ENCODE measurements around the gene ZNF608.

ZNF608 gene, protein sequence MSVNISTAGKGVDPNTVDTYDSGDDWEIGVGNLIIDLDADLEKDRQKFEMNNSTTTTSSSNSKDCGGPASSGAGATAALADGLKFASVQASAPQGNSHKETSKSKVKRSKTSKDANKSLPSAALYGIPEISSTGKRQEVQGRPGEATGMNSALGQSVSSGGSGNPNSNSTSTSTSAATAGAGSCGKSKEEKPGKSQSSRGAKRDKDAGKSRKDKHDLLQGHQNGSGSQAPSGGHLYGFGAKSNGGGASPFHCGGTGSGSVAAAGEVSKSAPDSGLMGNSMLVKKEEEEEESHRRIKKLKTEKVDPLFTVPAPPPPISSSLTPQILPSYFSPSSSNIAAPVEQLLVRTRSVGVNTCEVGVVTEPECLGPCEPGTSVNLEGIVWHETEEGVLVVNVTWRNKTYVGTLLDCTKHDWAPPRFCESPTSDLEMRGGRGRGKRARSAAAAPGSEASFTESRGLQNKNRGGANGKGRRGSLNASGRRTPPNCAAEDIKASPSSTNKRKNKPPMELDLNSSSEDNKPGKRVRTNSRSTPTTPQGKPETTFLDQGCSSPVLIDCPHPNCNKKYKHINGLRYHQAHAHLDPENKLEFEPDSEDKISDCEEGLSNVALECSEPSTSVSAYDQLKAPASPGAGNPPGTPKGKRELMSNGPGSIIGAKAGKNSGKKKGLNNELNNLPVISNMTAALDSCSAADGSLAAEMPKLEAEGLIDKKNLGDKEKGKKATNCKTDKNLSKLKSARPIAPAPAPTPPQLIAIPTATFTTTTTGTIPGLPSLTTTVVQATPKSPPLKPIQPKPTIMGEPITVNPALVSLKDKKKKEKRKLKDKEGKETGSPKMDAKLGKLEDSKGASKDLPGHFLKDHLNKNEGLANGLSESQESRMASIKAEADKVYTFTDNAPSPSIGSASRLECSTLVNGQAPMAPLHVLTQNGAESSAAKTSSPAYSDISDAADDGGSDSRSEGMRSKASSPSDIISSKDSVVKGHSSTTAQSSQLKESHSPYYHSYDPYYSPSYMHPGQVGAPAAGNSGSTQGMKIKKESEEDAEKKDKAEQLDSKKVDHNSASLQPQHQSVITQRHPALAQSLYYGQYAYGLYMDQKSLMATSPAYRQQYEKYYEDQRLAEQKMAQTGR (N-terminal part only)

DNA sequence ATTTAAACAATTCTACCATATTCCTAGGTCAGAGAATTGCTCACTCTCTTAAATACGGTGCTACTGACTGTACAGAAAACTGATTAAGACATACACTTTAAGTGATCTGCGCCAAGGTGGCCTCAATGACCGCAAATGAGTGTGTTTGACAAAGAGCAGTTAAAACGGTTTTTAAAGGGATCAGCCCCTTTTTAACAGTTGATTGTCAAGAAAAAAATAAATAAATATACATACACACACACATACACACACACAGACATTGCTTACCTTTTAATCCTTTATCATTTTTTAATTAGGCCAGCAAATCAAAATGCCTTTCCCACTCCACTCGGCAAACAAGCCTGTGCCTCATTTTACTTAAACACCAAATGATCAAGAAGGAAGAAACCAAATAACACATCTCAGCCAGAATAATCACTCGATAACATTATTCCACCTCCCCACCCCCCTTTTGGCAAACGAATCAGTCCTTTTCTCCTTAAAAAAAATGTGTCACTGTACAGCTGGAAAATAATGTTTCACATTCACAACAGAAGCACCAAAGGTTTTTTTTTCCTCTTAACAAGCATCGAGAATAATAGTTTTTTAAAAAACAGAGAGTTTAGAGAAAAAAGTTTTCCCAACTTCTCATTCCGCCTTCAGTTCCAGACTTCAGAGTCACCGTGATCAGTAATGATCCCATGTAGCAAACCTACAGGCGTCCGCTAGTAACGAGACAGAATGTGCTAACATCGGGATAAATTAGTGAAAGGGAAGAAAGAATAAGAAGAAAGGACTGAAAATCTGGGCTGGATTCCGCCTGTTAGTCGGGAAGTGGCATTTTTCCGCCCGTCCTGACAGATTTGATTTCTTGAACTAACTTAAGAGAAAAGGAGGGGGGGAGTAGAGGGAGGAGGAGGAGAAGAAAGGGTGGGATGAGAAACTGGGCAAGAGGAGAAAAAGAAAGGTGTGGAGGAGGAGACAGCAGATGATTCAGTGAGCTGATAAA, at the start of gene ZNF608:
TSS of gene ZNF608 (minus strand) at position 712 of the 988 bp plus-strand sequence. CDS start 1,650 bp downstream, outside the sequence.
- ATAC-seq (no peak), DNase-seq (ENCODE audit: low spot score in 2 of 2) (no peak)
- no peaks in the 10 kb centered on the region for H3K4me1 Mint-ChIP-seq
- H3K36me3 Mint-ChIP-seq, result no peaks in the 10 kb centered on the region
- H3K27ac Mint-ChIP-seq, result no peak within 1 kb of the TSS
- H3K9me3 Mint-ChIP-seq, result peaks cover 3% of the 10 kb centered on the region
- H3K4me3 Mint-ChIP-seq, result peak within 1 kb of the TSS; percentile 25

DNA sequence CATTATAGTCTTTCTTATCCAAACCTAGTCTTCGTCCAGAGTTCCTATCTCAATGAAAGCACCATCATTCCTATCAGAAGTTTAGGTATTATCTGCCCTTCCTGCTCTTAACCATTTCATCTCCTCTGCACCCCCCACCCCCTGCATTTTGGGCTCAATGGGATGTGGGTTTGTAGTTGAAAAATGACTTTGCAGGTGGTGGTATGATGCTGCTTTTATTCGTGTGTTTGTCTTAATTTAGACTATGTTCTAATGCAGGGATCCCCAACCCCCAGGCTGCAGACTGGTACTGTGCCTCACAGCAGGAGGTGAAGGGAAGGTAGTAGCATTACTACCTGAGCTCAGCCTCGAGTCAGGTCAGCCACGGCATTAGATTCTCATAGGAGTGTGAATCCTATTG, 49.4 kb upstream of the ZNF608 start:
- H3K4me1 Mint-ChIP-seq, result no peaks in the 10 kb centered on the region
- no peak overlapping the region for H3K4me3 Mint-ChIP-seq
- no peaks in the 10 kb centered on the region for H3K36me3 Mint-ChIP-seq
- DNase-seq (ENCODE audit: low spot score in 2 of 2) (no peak), ATAC-seq (no peak)
- H3K27ac Mint-ChIP-seq, result no peak overlapping the region
- H3K9me3 Mint-ChIP-seq, result peaks cover 6% of the 10 kb centered on the region

DNA sequence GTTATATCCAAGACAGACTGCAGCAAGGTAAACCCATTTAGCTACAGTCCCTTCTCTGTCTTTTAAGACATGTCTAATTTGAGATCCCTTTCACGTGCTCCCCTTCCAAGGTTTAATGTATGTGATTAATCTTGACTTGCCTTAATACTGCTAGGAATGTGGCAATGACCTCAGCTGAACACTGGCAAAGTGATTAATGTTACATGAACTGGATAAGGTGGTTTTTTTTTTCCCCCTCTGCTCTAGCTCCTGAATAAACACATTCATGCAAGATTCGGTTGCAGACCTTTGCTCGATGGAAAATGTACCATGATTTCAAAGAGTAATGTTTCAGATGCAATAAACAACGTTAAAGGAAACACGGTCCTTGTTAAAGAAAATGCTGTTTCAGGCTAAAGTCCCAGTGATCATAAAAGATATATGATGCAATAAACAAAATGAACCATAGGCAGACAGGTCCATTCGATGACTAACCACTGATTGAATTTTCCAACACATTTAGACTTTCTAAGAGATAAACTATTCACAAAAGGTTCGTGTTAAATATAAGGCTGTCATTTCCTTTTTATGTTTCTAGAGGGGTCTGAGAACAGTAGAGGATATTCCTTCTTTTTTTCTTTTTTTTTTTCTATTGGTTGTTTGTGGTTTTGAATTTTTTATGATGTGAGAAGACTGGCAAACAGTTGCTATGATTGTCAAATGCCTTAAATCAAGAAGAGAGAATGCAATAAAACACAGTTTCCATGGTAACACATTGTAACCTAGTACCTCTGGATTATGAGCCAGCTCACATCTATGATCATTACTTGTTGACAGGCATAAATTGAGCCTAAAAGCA, 44.7 kb upstream of the ZNF608 start:
- H3K27ac Mint-ChIP-seq, result no peak overlapping the region
- no peak for DNase-seq (ENCODE audit: low spot score in 2 of 2)

DNA sequence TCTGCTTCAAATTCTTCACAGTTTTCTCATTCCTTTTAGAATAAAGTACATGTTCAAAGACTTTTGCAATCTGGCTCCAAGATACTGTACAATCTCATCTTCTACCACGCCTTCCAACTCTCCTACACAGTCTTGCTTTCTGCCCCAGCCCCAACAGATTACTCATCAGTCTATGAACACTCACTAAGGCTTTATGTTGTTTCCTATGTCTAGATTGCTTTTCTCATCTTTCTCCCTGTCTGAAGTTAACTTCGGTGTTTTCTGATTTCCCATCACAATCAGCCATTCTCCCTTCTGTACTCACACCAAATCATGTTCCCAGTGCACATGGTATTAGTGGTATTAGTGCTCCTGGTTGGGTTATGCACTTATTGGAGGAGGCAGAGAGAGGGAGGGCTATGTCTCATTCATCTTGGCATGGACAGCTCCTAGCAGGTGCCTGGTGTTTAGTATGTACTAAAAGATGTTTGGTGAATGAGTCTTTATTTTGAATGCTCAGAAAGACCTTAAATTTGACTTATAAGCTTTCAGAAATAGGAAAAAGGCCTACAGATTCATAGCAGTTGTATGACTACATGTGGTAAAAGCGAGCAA, 44.0 kb upstream of the ZNF608 start:
- ATAC-seq (no peak), DNase-seq (ENCODE audit: low spot score in 2 of 2) (no peak)
- Mint-ChIP-seq H3K27ac (no peak overlapping the region), H3K36me3 (no peaks in the 10 kb centered on the region), H3K4me1 (no peaks in the 10 kb centered on the region), H3K4me3 (no peak overlapping the region), H3K9me3 (peaks cover 5% of the 10 kb centered on the region)

More for the DNA sequence above, 44.7 kb upstream of the ZNF608 start:
- H3K36me3 Mint-ChIP-seq, result no peaks in the 10 kb centered on the region
- peaks cover 8% of the 10 kb centered on the region for H3K9me3 Mint-ChIP-seq
- H3K4me1 Mint-ChIP-seq, result no peaks in the 10 kb centered on the region
- no peak overlapping the region for H3K4me3 Mint-ChIP-seq
- ATAC-seq, result no peak

DNA sequence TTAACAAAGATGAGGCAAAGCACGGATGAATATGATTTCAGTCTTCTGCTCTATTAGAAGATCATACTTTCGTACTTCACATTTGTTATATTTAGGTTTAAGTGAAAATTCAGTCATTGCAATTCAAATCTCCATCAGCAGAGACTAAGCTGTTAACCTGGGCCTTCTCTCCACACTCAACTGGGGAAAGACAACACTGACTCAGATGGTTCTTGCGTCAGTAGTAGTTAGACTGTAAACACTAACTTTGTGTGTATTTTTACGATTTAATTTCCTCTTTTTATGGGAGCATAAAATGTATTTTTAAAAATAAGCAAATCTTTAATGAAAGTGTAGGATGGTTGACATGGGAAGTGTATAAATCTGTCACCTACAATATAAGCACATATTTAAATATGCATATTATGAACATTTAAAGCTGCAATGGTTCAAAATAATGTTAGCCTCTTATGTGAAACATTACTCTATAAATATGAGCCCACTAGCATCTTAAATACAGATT, 42.7 kb upstream of the ZNF608 start:
- no peak for DNase-seq (ENCODE audit: low spot score in 2 of 2)
- ATAC-seq, result no peak
- H3K27ac Mint-ChIP-seq, result no peak overlapping the region
- H3K4me1 Mint-ChIP-seq, result no peaks in the 10 kb centered on the region
- no peak overlapping the region for H3K4me3 Mint-ChIP-seq
- H3K9me3 Mint-ChIP-seq, result peaks cover 3% of the 10 kb centered on the region
- no peaks in the 10 kb centered on the region for H3K36me3 Mint-ChIP-seq

DNA sequence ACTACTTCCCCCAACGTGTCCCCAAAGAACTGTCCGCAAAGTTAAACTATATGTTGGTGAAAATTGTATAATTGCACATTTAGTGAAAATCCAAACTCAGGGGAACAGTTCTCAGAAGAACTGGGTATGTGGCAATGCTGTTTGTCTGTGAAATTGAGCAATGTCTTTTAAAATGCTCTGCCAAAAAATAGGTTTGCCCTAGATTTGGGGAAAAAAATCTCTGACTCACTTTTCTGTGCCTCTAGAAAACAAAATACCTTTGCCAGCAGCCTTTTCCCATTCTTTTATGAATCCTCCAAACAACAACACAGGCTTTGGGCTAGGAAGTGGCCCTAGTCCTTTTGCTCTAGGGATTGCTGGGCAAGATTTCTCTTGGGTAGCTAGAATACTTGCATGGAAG, 37.4 kb upstream of the ZNF608 start:
- no peak overlapping the region for H3K4me3 Mint-ChIP-seq
- no peak for ATAC-seq
- H3K36me3 Mint-ChIP-seq, result no peaks in the 10 kb centered on the region
- DNase-seq (ENCODE audit: low spot score in 2 of 2), result no peak
- peaks cover 3% of the 10 kb centered on the region for H3K9me3 Mint-ChIP-seq
- no peak overlapping the region for H3K27ac Mint-ChIP-seq
- no peaks in the 10 kb centered on the region for H3K4me1 Mint-ChIP-seq

DNA sequence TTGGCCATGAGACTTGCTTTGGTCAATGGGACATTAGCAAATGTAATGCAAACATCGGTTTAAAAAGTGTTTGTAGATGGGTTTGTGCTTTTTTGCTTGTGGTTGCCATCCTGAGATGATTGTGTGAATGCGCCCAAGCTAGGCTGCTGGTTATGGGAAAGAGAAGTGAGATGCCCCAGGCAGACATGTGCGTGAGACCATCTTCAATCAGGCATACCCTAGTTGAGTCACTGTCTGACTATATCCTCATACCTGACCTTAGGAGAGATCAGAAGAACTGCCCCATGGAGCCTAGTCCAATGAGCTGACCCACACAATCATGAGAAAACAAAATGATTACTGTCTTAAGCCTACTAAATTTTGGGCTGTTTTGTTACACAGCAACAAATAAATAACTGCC, 36.8 kb upstream of the ZNF608 start:
- no peak overlapping the region for H3K27ac Mint-ChIP-seq
- peaks cover 3% of the 10 kb centered on the region for H3K9me3 Mint-ChIP-seq
- no peak overlapping the region for H3K4me3 Mint-ChIP-seq
- ATAC-seq (no peak), DNase-seq (ENCODE audit: low spot score in 2 of 2) (no peak)
- no peaks in the 10 kb centered on the region for H3K36me3 Mint-ChIP-seq
- no peaks in the 10 kb centered on the region for H3K4me1 Mint-ChIP-seq

DNA sequence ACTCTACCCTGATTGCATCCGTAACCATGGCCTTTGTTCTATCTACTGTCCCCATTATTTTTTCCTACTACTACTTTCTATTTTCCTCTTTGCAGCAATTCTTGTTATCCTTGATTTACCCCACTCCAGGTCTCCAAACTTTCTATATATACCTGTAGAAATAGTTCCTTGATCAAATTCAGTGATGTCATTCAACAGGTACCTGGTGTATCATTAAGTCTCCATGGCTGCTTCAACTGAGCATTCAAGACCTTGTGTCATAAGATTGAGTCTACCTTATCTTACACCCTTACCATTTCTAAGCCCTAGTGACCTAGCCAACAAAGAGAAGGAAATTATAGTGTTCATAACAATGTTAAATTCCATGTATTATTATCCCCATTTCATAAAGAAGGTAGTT, 35.8 kb upstream of the ZNF608 start:
- Mint-ChIP-seq H3K36me3 (no peaks in the 10 kb centered on the region), H3K4me1 (no peaks in the 10 kb centered on the region), H3K27ac (no peak overlapping the region), H3K9me3 (peaks cover 6% of the 10 kb centered on the region), H3K4me3 (no peak overlapping the region)
- no peak for DNase-seq (ENCODE audit: low spot score in 2 of 2)
- no peak for ATAC-seq

DNA sequence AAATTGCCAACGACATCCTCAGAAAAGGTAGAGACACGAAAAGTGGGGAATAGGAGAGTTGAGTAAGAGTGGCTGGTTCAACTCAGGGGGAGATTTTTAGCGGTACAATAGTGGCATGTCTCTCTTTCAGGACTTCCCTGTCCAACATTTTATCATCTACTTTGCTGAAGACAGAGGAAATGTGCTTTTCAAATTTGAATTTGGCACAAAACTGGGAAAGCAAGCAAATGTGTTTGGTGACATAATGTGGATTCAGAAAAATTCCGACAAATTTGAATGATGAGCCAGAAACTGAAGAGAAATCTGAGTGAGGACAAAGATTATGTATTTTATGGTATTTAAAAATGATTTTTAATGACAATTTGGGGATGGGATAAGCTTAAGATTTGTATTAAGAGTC, 33.6 kb upstream of the ZNF608 start:
- no peak overlapping the region for H3K27ac Mint-ChIP-seq
- H3K4me3 Mint-ChIP-seq, result no peak overlapping the region
- no peaks in the 10 kb centered on the region for H3K36me3 Mint-ChIP-seq
- peaks cover 6% of the 10 kb centered on the region for H3K9me3 Mint-ChIP-seq
- ATAC-seq, result no peak
- no peaks in the 10 kb centered on the region for H3K4me1 Mint-ChIP-seq
- DNase-seq (ENCODE audit: low spot score in 2 of 2), result no peak

DNA sequence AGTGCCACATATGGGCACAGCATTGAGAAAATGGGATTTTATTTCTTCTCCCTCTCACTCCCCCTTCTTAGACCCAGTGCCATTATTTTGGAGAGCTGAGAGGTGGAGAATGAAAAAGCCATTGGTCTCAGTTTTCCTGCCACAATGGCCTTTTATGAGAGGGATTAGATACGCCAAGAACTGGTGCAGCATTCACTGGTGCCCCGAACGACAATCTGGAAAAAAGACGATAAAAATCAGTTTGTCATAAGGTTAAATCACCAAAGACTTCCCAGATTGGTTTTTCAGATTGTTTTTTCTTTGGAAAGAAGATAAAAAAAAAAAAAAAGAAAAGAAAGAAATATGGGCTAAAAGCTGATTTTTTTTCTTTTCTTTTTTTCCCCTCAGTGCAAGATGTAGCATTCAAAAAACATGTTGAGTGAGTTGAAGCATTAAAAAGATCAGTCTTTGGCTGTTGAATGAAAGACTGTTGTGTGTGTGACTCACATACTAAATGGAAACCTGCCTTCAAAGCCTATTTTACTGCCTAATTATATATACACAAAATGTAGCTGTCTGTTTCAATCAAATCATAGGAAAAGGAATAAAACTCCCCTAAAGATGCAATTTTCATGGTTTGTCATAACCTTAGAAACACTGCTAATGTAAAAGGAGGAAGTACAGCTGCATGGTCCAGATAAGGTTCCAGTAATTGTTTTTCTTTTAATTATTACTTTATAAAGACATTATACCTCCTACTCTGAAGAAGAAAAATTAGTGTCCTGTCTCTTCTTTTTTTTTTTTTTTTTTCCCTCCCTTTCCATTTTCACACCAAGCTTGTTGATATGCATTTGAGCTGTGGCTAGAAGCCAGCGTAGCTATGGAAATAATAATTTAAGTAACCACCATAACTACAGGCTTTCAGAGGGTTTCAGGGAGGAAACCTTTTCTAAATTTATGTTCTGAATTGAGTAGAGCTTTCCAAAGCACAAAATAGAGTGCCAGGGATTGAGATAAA, 27.2 kb upstream of the ZNF608 start:
- Mint-ChIP-seq H3K4me1 (no peaks in the 10 kb centered on the region), H3K9me3 (peaks cover 7% of the 10 kb centered on the region), H3K27ac (no peak overlapping the region), H3K4me3 (no peak overlapping the region), H3K36me3 (no peaks in the 10 kb centered on the region)
- DNase-seq (ENCODE audit: low spot score in 2 of 2) (no peak), ATAC-seq (no peak)

DNA sequence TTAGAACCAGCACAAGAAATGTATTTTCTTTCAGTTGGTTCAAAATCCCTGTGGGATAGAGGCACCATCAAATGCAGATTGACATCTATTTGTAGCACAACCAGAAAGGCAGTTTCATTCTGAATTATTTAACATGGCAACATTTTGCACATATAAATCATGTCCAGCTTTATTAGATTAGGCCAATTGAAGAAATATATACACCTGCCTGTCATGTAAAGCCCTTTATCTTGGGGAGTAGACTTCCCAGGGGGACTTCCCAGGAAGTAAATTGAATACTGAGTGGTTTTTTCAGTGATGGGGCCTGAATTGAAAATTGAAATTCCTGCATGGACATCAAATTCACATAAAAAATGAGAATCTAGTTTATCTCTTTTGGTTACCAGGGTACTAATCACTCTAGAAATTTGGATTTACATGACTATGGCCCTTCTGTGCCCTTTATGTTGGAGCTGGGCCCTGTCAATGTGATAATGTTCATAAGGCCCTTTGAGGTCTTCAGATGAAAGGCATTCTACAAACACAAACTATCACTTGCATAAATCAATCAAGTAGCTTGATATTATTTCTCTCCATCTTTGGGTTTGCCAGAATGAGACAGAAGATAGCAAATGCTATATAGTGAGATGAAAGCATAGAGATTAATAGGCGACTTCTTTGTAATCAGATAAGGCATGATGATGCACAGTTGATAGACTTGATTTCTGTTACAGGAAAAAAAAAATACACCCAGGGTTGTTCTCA, 26.2 kb upstream of the ZNF608 start:
- H3K9me3 Mint-ChIP-seq, result peaks cover 4% of the 10 kb centered on the region
- H3K4me3 Mint-ChIP-seq, result no peak overlapping the region
- no peak overlapping the region for H3K27ac Mint-ChIP-seq
- no peaks in the 10 kb centered on the region for H3K36me3 Mint-ChIP-seq
- DNase-seq (ENCODE audit: low spot score in 2 of 2), result no peak
- H3K4me1 Mint-ChIP-seq, result no peaks in the 10 kb centered on the region
- ATAC-seq, result no peak

DNA sequence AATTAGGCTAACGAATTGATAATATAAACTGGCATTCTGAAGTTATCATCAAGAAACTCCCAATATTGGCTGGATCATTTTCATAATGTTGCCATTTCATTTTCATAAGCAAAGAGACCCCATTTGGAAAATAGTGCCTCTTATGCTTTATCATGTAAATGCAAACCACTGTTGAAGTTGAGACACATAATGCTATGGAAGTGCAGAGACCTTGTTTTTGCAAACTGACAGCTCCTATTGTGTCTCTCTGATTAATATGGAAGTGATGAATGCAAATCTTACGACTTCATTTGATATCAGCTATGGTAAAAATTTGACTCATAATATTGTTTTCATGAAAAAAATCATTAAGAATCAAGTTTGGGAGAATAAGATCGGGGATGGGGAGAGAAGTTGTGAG, 25.3 kb upstream of the ZNF608 start:
- Mint-ChIP-seq H3K36me3 (no peaks in the 10 kb centered on the region), H3K4me3 (no peak overlapping the region), H3K27ac (no peak overlapping the region), H3K9me3 (peaks cover 4% of the 10 kb centered on the region), H3K4me1 (no peaks in the 10 kb centered on the region)
- no peak for DNase-seq (ENCODE audit: low spot score in 2 of 2)
- no peak for ATAC-seq
